Neural cell (in vitro differentiated cells): ENCODE measurements around the gene EMC8.

Experiments
- CTCF ChIP-seq: fragments of 450-650 bp; IDR thresholded peaks from 2 replicates; pipeline ENCODE4 v1.5.1; 2014; ENCODE audit warnings: antibody characterized with exemption, mild to moderate bottlenecking, moderate library complexity; ENCODE audit not compliant: poor library complexity, severe bottlenecking
- EZH2 ChIP-seq: fragments of 200-600, 300-800 bp; shearing (Covaris generic), sonication (generic); IDR thresholded peaks from 2 replicates; pipeline ENCODE4 v1.6.1; 2014; ENCODE audit warnings: antibody characterized with exemption, low read length, borderline replicate concordance, mild to moderate bottlenecking; ENCODE audit not compliant: insufficient read depth, poor library complexity, severe bottlenecking
- REST ChIP-seq: IDR thresholded peaks from 2 replicates; pipeline ENCODE4 v1.6.1; 2012; ENCODE audit warnings: borderline replicate concordance

GRCh38 chr16:85833219-85833920, 34.0 kb upstream of the EMC8 start:
- TF ChIP-seq CTCF, result no peak
- TF ChIP-seq REST, result no peak
- no peak for TF ChIP-seq EZH2
